SK-N-MC (cell line): ENCODE results near the gene PLVAP.

Experiments
- EZH2 ChIP-seq: fragments of 200-600 bp; sonication (generic); IDR thresholded peaks from one replicate; pipeline ENCODE4 v1.6.1; 2017; ENCODE audit warnings: antibody characterized with exemption
- FOXP2 ChIP-seq: optimal IDR thresholded peaks from 2 replicates; pipeline ENCODE3; 2011; ENCODE audit warnings: mild to moderate bottlenecking, moderate library complexity; ENCODE audit not compliant: insufficient read depth; ENCODE audit errors: extremely low read length, control extremely low read depth
- POLR2AphosphoS5 ChIP-seq: IDR thresholded peaks from 2 replicates; pipeline ENCODE4 v1.6.1; 2012; ENCODE audit warnings: mild to moderate bottlenecking, low read depth, low read length, borderline replicate concordance

DNA sequence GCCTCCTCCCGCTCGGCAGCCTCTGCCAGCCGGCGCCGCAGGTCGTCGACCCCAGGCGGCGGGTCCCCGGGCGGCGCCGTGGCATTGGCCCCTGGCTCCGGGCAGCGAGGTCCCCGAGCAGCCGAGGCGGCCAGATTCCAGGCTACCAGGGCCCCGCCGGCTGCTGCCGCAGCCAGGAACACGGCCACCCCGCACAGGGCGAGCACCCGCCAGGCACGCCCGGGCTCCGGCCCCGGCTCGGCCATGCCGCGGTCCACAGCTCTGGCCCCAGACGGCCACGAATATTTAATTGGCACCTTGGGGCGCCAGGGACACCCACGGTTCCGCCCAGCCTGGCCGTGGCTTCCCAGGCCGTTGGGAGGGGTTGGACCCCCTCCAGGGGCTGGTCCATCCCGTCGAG is 16.8 kb upstream of the PLVAP start, which contains the start of gene CCDC194:
- no peak for TF ChIP-seq POLR2AphosphoS5
- no peak for TF ChIP-seq EZH2
- no peak for TF ChIP-seq FOXP2
